ENCODE data around the gene POLDIP2. TPM values are rescaled to one million over a fixed set of nuclear protein-coding genes. Genes with fewer than 3 reads are reported as not detected.

Gene POLDIP2
- polyA plus RNA-seq, 1 of the 3 experiments (the other 2 are of a cell fraction), result 98.1 TPM

- TF ChIP-seq TAF1 (IDR thresholded peaks at IDR 0.05; ENCODE audit: borderline replicate concordance, low read depth, low read length), result no peak
These were observed 58.9 kb downstream of the POLDIP2 start (continued) for GRCh38 chr17:28298449-28298848.

Other genes starting within 250 kb of the POLDIP2 start
- 8.6 and 11.4 TPM in 2 replicates for gene TMEM97, start 38.3 kb downstream of the POLDIP2 start, polyA plus RNA-seq (2012; rRNA removed)
- 73.9 and 75.6 TPM in 2 replicates for gene IFT20, start 22.1 kb downstream of the POLDIP2 start, polyA plus RNA-seq (2012; rRNA removed)
- gene TNFAIP1, start 21.8 kb downstream of the POLDIP2 start, polyA plus RNA-seq (2012; rRNA removed), result 52.0 and 58.0 TPM in 2 replicates
- not detected in 2 replicates for gene SEBOX, start 7.7 kb upstream of the POLDIP2 start, polyA plus RNA-seq (2012; rRNA removed)
- gene VTN, start 12.8 kb upstream of the POLDIP2 start, polyA plus RNA-seq (2012; rRNA removed), result 1.2 and 1.6 TPM in 2 replicates
- 17.4 and 17.9 TPM in 2 replicates for gene SARM1, start 14.2 kb upstream of the POLDIP2 start, polyA plus RNA-seq (2012; rRNA removed)
- gene SLC46A1, start 48.7 kb upstream of the POLDIP2 start, polyA plus RNA-seq (2012; rRNA removed), result 4.2 and 4.3 TPM in 2 replicates
- gene SLC13A2, start 116.1 kb upstream of the POLDIP2 start, polyA plus RNA-seq (2012; rRNA removed), result not detected in 2 replicates
- gene FOXN1, start 148.8 kb upstream of the POLDIP2 start, polyA plus RNA-seq (2012; rRNA removed), result not detected in 2 replicates
- 89.9 and 106 TPM in 2 replicates for gene UNC119, start 195.1 kb upstream of the POLDIP2 start, polyA plus RNA-seq (2012; rRNA removed)
- gene PIGS, start 214.0 kb upstream of the POLDIP2 start, polyA plus RNA-seq (2012; rRNA removed), result 54.9 and 78.5 TPM in 2 replicates
- gene ALDOC, start 219.4 kb upstream of the POLDIP2 start, polyA plus RNA-seq (2012; rRNA removed), result 10.1 and 10.3 TPM in 2 replicates
- gene SPAG5, start 241.5 kb upstream of the POLDIP2 start, polyA plus RNA-seq (2012; rRNA removed), result 36.5 and 42.3 TPM in 2 replicates

All from SK-N-SH (cell line).